HG03139 (cell line): Measurements from ENCODE around the gene NOX4.

Experiments
- ATAC-seq: cut with Tn5 transposase; IDR thresholded peaks from one replicate; pipeline ENCODE4 v1.9.1; 2021; ENCODE audit not compliant: unreplicated experiment

Gene NOX4

GRCh38 chr11:89490981-89491690 lies at the start of gene NOX4:
TSS of gene NOX4 (minus strand) at chr11:89491375. CDS start at chr11:89491246, 129 bp downstream.
- ATAC-seq, result no peak

- ATAC-seq, result no peak
Measured at GRCh38 chr11:89540826-89541225, 49.7 kb upstream of the NOX4 start.

- ATAC-seq, result no peak
Measured at GRCh38 chr11:89537936-89538335, 46.8 kb upstream of the NOX4 start.

GRCh38 chr11:89536926-89537325 lies 45.8 kb upstream of the NOX4 start:
- ATAC-seq, result no peak

- no peak for ATAC-seq
Measured at GRCh38 chr11:89535221-89535620, 44.0 kb upstream of the NOX4 start.

GRCh38 chr11:89529626-89530380 lies 38.6 kb upstream of the NOX4 start:
- no peak for ATAC-seq

GRCh38 chr11:89521792-89522191 lies 30.6 kb upstream of the NOX4 start:
- ATAC-seq, result no peak

GRCh38 chr11:89521294-89521693 lies 30.1 kb upstream of the NOX4 start:
- no peak for ATAC-seq

GRCh38 chr11:89516496-89516895 lies 25.3 kb upstream of the NOX4 start:
- ATAC-seq, result no peak

GRCh38 chr11:89508544-89508943 lies 17.4 kb upstream of the NOX4 start:
- ATAC-seq, result no peak

- ATAC-seq, result no peak
Measured at GRCh38 chr11:89504270-89504669, 13.1 kb upstream of the NOX4 start.

GRCh38 chr11:89503422-89503821 lies 12.2 kb upstream of the NOX4 start:
- no peak for ATAC-seq

GRCh38 chr11:89502301-89502700 lies 11.1 kb upstream of the NOX4 start:
- ATAC-seq, result no peak

GRCh38 chr11:89500336-89500735 lies 9.2 kb upstream of the NOX4 start:
- no peak for ATAC-seq

GRCh38 chr11:89498845-89499448 lies 7.8 kb upstream of the NOX4 start:
- ATAC-seq, result no peak

GRCh38 chr11:89495951-89496350 lies 4.8 kb upstream of the NOX4 start:
- no peak for ATAC-seq

GRCh38 chr11:89493431-89493830 lies 2.3 kb upstream of the NOX4 start:
- no peak for ATAC-seq

GRCh38 chr11:89490602-89490980 lies 584 bp downstream of the NOX4 start:
- no peak for ATAC-seq

GRCh38 chr11:89489930-89490329 lies 1.2 kb downstream of the NOX4 start:
- no peak for ATAC-seq

- ATAC-seq, result no peak
Measured at GRCh38 chr11:89487016-89487415, 4.2 kb downstream of the NOX4 start.

GRCh38 chr11:89484896-89485295 lies 6.3 kb downstream of the NOX4 start:
- no peak for ATAC-seq

GRCh38 chr11:89477175-89477574 lies 14.0 kb downstream of the NOX4 start:
- no peak for ATAC-seq
